Smooth muscle cell (in vitro differentiated cells): Measurements from ENCODE around the gene HNRNPA1. TPM values are rescaled to one million over a fixed set of nuclear protein-coding genes. Genes with fewer than 3 reads are reported as not detected.

Experiments
- DNase-seq: peaks from one replicate; lab custom pipeline; 2025; ENCODE audit not compliant: unreplicated experiment; lab: John Stamatoyannopoulos, UW
- H2AFZ ChIP-seq: fragments of 200-600 bp; sonication (generic); 2 replicates; pipeline ENCODE4 v1.6.0; 2016; ENCODE audit warnings: antibody characterized with exemption, low read depth, mild to moderate bottlenecking
- H3F3A ChIP-seq: fragments of 200-600 bp; sonication (generic); 2 replicates; pipeline ENCODE4 v1.6.0; 2017; ENCODE audit warnings: antibody characterized with exemption, low read depth
- H3K27ac ChIP-seq: fragments of 200-600 bp; sonication (generic); 2 replicates; pipeline ENCODE4 v1.5.1; 2016; ENCODE audit warnings: low read depth, mild to moderate bottlenecking
- H3K27me3 ChIP-seq: fragments of 200-600 bp; sonication (generic); 2 replicates; pipeline ENCODE4 v1.6.1; 2016; ENCODE audit warnings: low read depth, mild to moderate bottlenecking
- H3K36me3 ChIP-seq: fragments of 200-600 bp; sonication (generic); 2 replicates; pipeline ENCODE4 v1.5.1; 2016; ENCODE audit warnings: low read depth
- H3K4me1 ChIP-seq: fragments of 200-600 bp; sonication (generic); 2 replicates; pipeline ENCODE4 v1.5.1; 2016; ENCODE audit warnings: low read depth
- H3K4me2 ChIP-seq: fragments of 200-600 bp; sonication (generic); 2 replicates; pipeline ENCODE4 v1.6.0; 2016; ENCODE audit warnings: mild to moderate bottlenecking
- H3K4me3 ChIP-seq: fragments of 200-600 bp; sonication (generic); 2 replicates; pipeline ENCODE4 v1.5.1; 2016; ENCODE audit warnings: mild to moderate bottlenecking
- H3K79me2 ChIP-seq: fragments of 200-600 bp; sonication (generic); 2 replicates; pipeline ENCODE4 v1.6.0; 2016; ENCODE audit warnings: low read depth, mild to moderate bottlenecking
- H3K9ac ChIP-seq: fragments of 200-600 bp; sonication (generic); 2 replicates; pipeline ENCODE4 v1.6.0; 2016; ENCODE audit warnings: low read depth
- H3K9me3 ChIP-seq: fragments of 200-600 bp; sonication (generic); replicated peaks from 2 replicates; pipeline ENCODE4 v1.5.1; 2016; ENCODE audit warnings: low read depth
- H4K20me1 ChIP-seq: fragments of 200-600 bp; sonication (generic); 2 replicates; pipeline ENCODE4 v1.6.0; 2016; ENCODE audit warnings: low read depth
- CTCF ChIP-seq: fragments of 200-600 bp; sonication (generic); IDR thresholded peaks from 2 replicates; pipeline ENCODE4 v1.5.1; 2017; ENCODE audit warnings: borderline replicate concordance, mild to moderate bottlenecking, antibody characterized with exemption; ENCODE audit not compliant: insufficient read depth, poor library complexity, severe bottlenecking
- WGBS: methylation state at CpG from one replicate; pipeline ENCODE4 v1.1.7; 2016; ENCODE audit warnings: low lambda C conversion rate; 5-methylcytosine and 5-hydroxymethylcytosine counted together
- polyA plus RNA-seq: library from polyadenylated mRNA; unstranded; fragments of >200 nt; fragmentation: Nextera tagmentation; extraction: Ambion mirVana; gene quantifications from 2 replicates; pipeline ENCODE4 v1.2.1, GENCODE V29; 2016
- total RNA-seq: library from RNA; depleted of rRNA; stranded (reverse); fragments of >200 nt; gene quantifications from 2 replicates; pipeline ENCODE4 v1.2.3, GENCODE V29; 2014

Gene HNRNPA1
- total and polyA plus RNA-seq, 2 experiments from 2014 or later, result 378 to 440 TPM

- Histone ChIP-seq H3K4me3 (peak overlapping the region; percentile 34), H3K36me3 (no peaks in the 10 kb centered on the region), H3K4me1 (peaks cover 26% of the 10 kb centered on the region), H3K9ac (no peak overlapping the region), H3K79me2 (no peaks in the 10 kb centered on the region), H3F3A (no peaks in the 10 kb centered on the region), H2AFZ (peak overlapping the region; percentile 40), H3K27ac (no peak overlapping the region), H3K27me3 (no peaks in the 10 kb centered on the region), H4K20me1 (no peaks in the 10 kb centered on the region), H3K4me2 (peak overlapping the region; percentile 82), H3K9me3 (no peaks in the 10 kb centered on the region)
- TF ChIP-seq CTCF, result no peak
- 50% methylated on average over 3 of the region's 3 CpGs for WGBS
- no peak for DNase-seq
Measured at GRCh38 chr12:54300225-54300731, 19.8 kb downstream of the HNRNPA1 start.

GRCh38 chr12:54300732-54301427, 20.4 kb downstream of the HNRNPA1 start, which contains the start of gene NFE2:
Gene NFE2, minus strand, starts transcription at chr12:54301015. Its CDS starts 5,767 bp downstream, at chr12:54295248.
- Histone ChIP-seq H3K4me1 (peaks cover 26% of the 10 kb centered on the region), H3K9ac (no peak within 1 kb of the TSS), H3K36me3 (no peaks in the 10 kb centered on the region), H3K4me2 (peak within 1 kb of the TSS; percentile 82), H3F3A (no peaks in the 10 kb centered on the region), H3K27ac (no peak within 1 kb of the TSS), H4K20me1 (no peaks in the 10 kb centered on the region), H3K4me3 (peak within 1 kb of the TSS; percentile 34), H2AFZ (peak within 1 kb of the TSS; percentile 40), H3K79me2 (no peaks in the 10 kb centered on the region), H3K9me3 (no peaks in the 10 kb centered on the region), H3K27me3 (no peaks in the 10 kb centered on the region)
- peak; percentile 11 for DNase-seq
- 6% methylated on average over 15 of the region's 26 CpGs for WGBS
- no peak for TF ChIP-seq CTCF

GRCh38 chr12:54301428-54302048, 21.0 kb downstream of the HNRNPA1 start:
- no peaks in the 10 kb centered on the region for H3K36me3 ChIP-seq
- H3K4me3 ChIP-seq, result no peak overlapping the region
- no peak overlapping the region for H3K9ac ChIP-seq
- H3F3A ChIP-seq, result no peaks in the 10 kb centered on the region
- peak overlapping the region; percentile 82 for H3K4me2 ChIP-seq
- peaks cover 26% of the 10 kb centered on the region for H3K4me1 ChIP-seq
- TF ChIP-seq CTCF, result no peak
- 50% methylated on average over 1 of the region's 1 CpG for WGBS
- no peaks in the 10 kb centered on the region for H4K20me1 ChIP-seq
- H3K27ac ChIP-seq, result no peak overlapping the region
- no peak overlapping the region for H2AFZ ChIP-seq
- DNase-seq, result no peak
- H3K79me2 ChIP-seq, result no peaks in the 10 kb centered on the region
- H3K9me3 ChIP-seq, result no peaks in the 10 kb centered on the region
- H3K27me3 ChIP-seq, result no peaks in the 10 kb centered on the region

- H3K9ac ChIP-seq, result no peak overlapping the region
- no peaks in the 10 kb centered on the region for H3K9me3 ChIP-seq
Measured at GRCh38 chr12:54303640-54304039, 23.1 kb downstream of the HNRNPA1 start.

More at GRCh38 chr12:54303640-54304039, 23.1 kb downstream of the HNRNPA1 start:
- Histone ChIP-seq H2AFZ (no peak overlapping the region), H3K4me1 (peaks cover 26% of the 10 kb centered on the region), H3K27me3 (no peaks in the 10 kb centered on the region), H3K27ac (no peak overlapping the region), H3F3A (no peaks in the 10 kb centered on the region), H3K36me3 (no peaks in the 10 kb centered on the region), H3K79me2 (no peaks in the 10 kb centered on the region), H3K4me3 (no peak overlapping the region), H3K4me2 (no peak overlapping the region), H4K20me1 (no peaks in the 10 kb centered on the region)
- no peak for DNase-seq
- no peak for TF ChIP-seq CTCF
